SU-DHL-6 (cell line): Measurements from ENCODE around the gene EFHC2.

Experiments used
- CTCF ChIP-seq: fragments of 200-600 bp; sonication (generic); IDR thresholded peaks from one replicate; pipeline ENCODE4 v1.5.1; 2017; ENCODE audit warnings: antibody characterized with exemption, mild to moderate bottlenecking, low read length, moderate library complexity; ENCODE audit not compliant: insufficient read depth, poor library complexity, severe bottlenecking
- EZH2phosphoT487 ChIP-seq: fragments of 200-600 bp; sonication (generic), shearing (Covaris generic); conservative IDR thresholded peaks from 2 replicates; pipeline ENCODE4 v1.6.1; 2018; ENCODE audit warnings: mild to moderate bottlenecking, antibody characterized with exemption, low read length, moderate library complexity, mixed read lengths

- no peak for TF ChIP-seq CTCF
- no peak for TF ChIP-seq EZH2phosphoT487
Observed at GRCh38 chrX:44332437-44332836, 11.0 kb downstream of the EFHC2 start.
